ENCODE data around the gene SVIL. TPM values are rescaled to one million over a fixed set of nuclear protein-coding genes. Genes with fewer than 3 reads are reported as not detected.

The SVIL gene
- total RNA-seq, 1 donor from 2014 or later: 118 TPM

- Histone ChIP-seq H3K9me3 (peaks cover 15% of the 10 kb centered on the region), H3K27ac (no peak overlapping the region), H3K4me1 (no peaks in the 10 kb centered on the region), H3K27me3 (ENCODE audit: low read depth) (no peaks in the 10 kb centered on the region), H3K4me3 (no peak overlapping the region), H3K36me3 (no peaks in the 10 kb centered on the region)
- no peak for TF ChIP-seq CTCF (IDR thresholded peaks at IDR 0.05)
- intact Hi-C loops (cut with DNase I): no loop called here
- ATAC-seq: no peak
- no peak for DNase-seq
Measured at GRCh38 chr10:29438271-29438670, 196.5 kb downstream of the SVIL start.

GRCh38 chr10:29437871-29438270 lies 196.9 kb downstream of the SVIL start:
- Histone ChIP-seq H3K36me3 (no peaks in the 10 kb centered on the region), H3K4me3 (no peak overlapping the region), H3K9me3 (peaks cover 15% of the 10 kb centered on the region), H3K27me3 (ENCODE audit: low read depth) (no peaks in the 10 kb centered on the region), H3K27ac (no peak overlapping the region), H3K4me1 (no peaks in the 10 kb centered on the region)
- DNase-seq (no peak), ATAC-seq (no peak)
- intact Hi-C loops (cut with DNase I): no loop called here
- no peak for TF ChIP-seq CTCF (IDR thresholded peaks at IDR 0.05)

GRCh38 chr10:29435809-29436501 lies 198.8 kb downstream of the SVIL start:
- Histone ChIP-seq H3K27ac (no peak overlapping the region), H3K4me3 (no peak overlapping the region), H3K4me1 (no peaks in the 10 kb centered on the region), H3K27me3 (ENCODE audit: low read depth) (no peaks in the 10 kb centered on the region), H3K36me3 (no peaks in the 10 kb centered on the region), H3K9me3 (peaks cover 15% of the 10 kb centered on the region)
- no peak for ATAC-seq
- intact Hi-C loops (cut with DNase I): no loop called here
- DNase-seq: no peak
- TF ChIP-seq CTCF (IDR thresholded peaks at IDR 0.05): no peak

- ATAC-seq (no peak), DNase-seq (no peak)
- no peak overlapping the region for H3K27ac ChIP-seq
- no peak for TF ChIP-seq CTCF (IDR thresholded peaks at IDR 0.05)
- H3K4me1 ChIP-seq: no peaks in the 10 kb centered on the region
- intact Hi-C loops (cut with DNase I): no loop called here
- H3K4me3 ChIP-seq: no peak overlapping the region
- H3K36me3 ChIP-seq: peaks cover 2% of the 10 kb centered on the region
- peaks cover 12% of the 10 kb centered on the region for H3K9me3 ChIP-seq
- no peaks in the 10 kb centered on the region for H3K27me3 ChIP-seq (ENCODE audit: low read depth)
Measured at GRCh38 chr10:29434111-29434510, 200.7 kb downstream of the SVIL start.

GRCh38 chr10:29431711-29432110 lies 203.1 kb downstream of the SVIL start:
- no peak overlapping the region for H3K4me3 ChIP-seq
- DNase-seq: no peak

More at GRCh38 chr10:29431711-29432110, 203.1 kb downstream of the SVIL start:
- intact Hi-C loops (cut with DNase I): no loop called here
- H3K27me3 ChIP-seq (ENCODE audit: low read depth): no peaks in the 10 kb centered on the region
- no peaks in the 10 kb centered on the region for H3K4me1 ChIP-seq
- H3K27ac ChIP-seq: no peak overlapping the region
- no peak for ATAC-seq
- H3K36me3 ChIP-seq: peaks cover 15% of the 10 kb centered on the region
- TF ChIP-seq CTCF (IDR thresholded peaks at IDR 0.05): no peak
- peaks cover 3% of the 10 kb centered on the region for H3K9me3 ChIP-seq

Measured in lower lobe of right lung (tissue), 2 donors.